Measurements from ENCODE around the gene MAP2K2. TPM values are rescaled to one million over a fixed set of nuclear protein-coding genes. Genes with fewer than 3 reads are reported as not detected.
"Not testable (repeated sequence)": the region's sequence is repeated elsewhere in the genome, so short reads cannot be mapped to it uniquely, and the experiment has no call there.

Gene MAP2K2
- total and polyA plus RNA-seq, 11 donors: 95.3 to 204 (median 118) TPM

DNA sequence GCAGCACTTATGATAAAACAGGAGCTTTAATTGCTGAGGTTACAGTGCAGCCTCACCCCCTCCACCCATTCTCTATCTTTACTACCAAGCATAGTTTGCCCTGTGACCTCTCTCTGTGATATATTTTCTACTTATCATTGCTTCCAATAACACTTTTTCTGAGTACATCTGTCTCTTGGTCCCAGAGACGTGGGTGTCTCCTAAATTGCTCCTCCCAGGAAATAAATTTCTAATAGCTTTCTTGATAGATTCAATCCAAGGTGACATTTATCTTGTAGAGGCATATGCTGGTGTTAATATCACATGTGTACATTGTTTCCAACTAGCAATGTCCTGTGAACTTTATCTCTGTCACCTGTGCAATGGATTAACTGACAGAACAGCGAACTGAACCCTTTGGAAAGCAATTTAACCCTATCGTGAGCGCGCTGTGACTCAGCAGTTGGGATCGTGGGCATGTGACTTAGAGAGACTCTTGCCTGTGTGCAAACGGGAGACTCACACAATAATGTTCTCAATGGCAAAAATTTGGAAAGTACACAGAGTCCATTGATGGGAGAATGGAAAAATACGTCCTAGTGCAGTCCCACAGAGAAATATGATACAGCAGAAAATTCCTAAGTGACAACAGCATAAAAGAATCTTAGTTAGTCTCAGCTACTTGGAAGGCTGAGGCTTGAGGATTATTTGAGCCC is 7.0 kb upstream of the MAP2K2 start:
- ATAC-seq (no peak), DNase-seq (no peak)
- Histone ChIP-seq H3K4me3 (no peak overlapping the region), H3K9me3 (no peaks in the 10 kb centered on the region), H3K27ac (no peak overlapping the region), H3K4me1 (no peaks in the 10 kb centered on the region), H3K27me3 (no peaks in the 10 kb centered on the region), H3K36me3 (no peaks in the 10 kb centered on the region)
- intact Hi-C loops (cut with DNase I): loop anchor here in 1 of 10 donors (10.0 kb wide), 1 partner anchor 136 kb away; no protein-coding TSS in a partner anchor
- 29 to 49% (median 41%) methylated on average over 8 of the region's 8 CpGs for WGBS, 4 donors
- TF ChIP-seq, protein P1, sequence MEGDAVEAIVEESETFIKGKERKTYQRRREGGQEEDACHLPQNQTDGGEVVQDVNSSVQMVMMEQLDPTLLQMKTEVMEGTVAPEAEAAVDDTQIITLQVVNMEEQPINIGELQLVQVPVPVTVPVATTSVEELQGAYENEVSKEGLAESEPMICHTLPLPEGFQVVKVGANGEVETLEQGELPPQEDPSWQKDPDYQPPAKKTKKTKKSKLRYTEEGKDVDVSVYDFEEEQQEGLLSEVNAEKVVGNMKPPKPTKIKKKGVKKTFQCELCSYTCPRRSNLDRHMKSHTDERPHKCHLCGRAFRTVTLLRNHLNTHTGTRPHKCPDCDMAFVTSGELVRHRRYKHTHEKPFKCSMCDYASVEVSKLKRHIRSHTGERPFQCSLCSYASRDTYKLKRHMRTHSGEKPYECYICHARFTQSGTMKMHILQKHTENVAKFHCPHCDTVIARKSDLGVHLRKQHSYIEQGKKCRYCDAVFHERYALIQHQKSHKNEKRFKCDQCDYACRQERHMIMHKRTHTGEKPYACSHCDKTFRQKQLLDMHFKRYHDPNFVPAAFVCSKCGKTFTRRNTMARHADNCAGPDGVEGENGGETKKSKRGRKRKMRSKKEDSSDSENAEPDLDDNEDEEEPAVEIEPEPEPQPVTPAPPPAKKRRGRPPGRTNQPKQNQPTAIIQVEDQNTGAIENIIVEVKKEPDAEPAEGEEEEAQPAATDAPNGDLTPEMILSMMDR (IDR thresholded peaks at IDR 0.05): no peak
- no peak for TF ChIP-seq POLR2A (IDR thresholded peaks at IDR 0.05)

DNA sequence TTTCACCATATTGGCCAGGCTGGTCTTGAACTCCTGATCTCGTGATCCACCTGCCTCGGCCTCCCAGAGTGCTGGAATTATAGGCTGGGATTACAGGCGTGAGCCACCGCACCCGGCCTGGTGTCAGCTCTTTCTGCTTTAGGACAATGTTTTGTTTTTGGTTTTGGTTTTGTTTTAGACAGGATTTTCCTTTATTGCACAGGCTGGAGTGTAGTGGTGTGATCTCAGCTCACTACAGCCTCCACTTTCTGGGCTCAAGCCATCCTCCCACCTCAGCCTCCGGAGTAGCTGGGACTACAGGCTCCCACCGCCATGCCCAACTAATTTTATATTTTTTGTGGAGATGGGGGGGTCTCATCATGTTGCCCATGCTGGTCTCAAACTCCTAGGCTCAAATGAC is 5.1 kb upstream of the MAP2K2 start:
- DNase-seq, H3K9me3 ChIP-seq, ATAC-seq, H3K4me1 ChIP-seq, H3K4me3 ChIP-seq, H3K27me3 ChIP-seq, H3K36me3 ChIP-seq, H3K27ac ChIP-seq: not testable (repeated sequence)
- intact Hi-C loops (cut with DNase I): loop anchor here in 5 of 10 donors (10.0 kb wide), 4 partner anchors 54 to 144 kb away; partner anchors contain the start of genes PIAS4 (in 2 of the 5) and EEF2 (in 1 of the 5)
- 85 to 92% (median 91%) methylated on average over 7 of the region's 7 CpGs for WGBS, 4 donors

DNA sequence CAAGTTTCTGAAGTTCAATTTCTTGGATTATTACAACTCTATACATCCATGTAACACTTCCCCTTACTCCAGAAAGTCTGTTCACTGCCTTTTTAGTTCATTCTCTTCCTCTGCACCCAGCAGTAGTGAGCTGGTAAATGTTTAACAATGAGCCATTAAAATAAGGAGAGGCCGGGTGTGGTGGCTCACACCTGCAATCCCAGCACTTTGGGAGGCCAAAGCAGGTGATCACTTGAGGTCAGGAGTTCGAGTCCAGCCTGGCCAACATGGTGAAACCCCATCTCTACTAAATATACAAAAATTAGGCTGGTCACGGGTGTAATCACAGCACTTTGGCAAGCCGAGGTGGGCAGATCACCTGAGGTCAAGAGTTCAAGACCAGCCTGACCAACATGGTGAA is 3.4 kb upstream of the MAP2K2 start:
- H3K9me3 ChIP-seq, DNase-seq, H3K4me3 ChIP-seq, H3K36me3 ChIP-seq, ATAC-seq, H3K27me3 ChIP-seq, H3K27ac ChIP-seq: not testable (repeated sequence)
- intact Hi-C loops (cut with DNase I): loop anchor here in 5 of 10 donors (10.0 kb wide), 4 partner anchors 53 to 143 kb away; partner anchors contain the start of genes PIAS4 (in 2 of the 5) and EEF2 (in 1 of the 5)
- H3K4me1 ChIP-seq: peaks cover 0 to 17% (median 13%) of the 10 kb centered on the region in 12 donors
- 88 to 93% (median 89%) methylated on average over 4 of the region's 4 CpGs for WGBS, 4 donors

DNA sequence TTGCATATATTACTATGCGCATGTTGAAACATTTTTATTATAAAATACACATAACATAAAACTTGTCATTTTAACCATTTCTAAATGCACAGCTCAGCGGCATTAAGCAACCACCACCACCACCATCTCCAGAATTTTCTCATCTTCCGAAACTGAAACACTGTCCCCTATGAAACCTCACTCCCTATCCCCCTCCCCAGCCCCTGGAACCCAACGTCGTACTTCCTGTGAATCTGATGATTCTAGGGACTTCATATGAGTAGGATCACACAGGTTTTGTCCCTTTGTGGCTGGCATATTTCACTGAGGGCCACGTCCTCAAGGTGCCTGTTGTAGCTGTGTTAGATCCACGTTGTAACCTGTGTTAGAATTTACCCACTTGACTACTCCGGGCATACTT is 716 bp upstream of the MAP2K2 start:
- peak overlapping the region in 10 of 12 donors; percentile 65 to 95 (median 80) for H3K4me3 ChIP-seq
- H3K36me3 ChIP-seq: peaks cover 0 to 10% (median 0%) of the 10 kb centered on the region in 9 donors
- no peaks in the 10 kb centered on the region for H3K9me3 ChIP-seq
- ATAC-seq (no peak), DNase-seq (no peak)
- no peak for TF ChIP-seq POLR2A (IDR thresholded peaks at IDR 0.05)
- TF ChIP-seq, protein P1 (IDR thresholded peaks at IDR 0.05): no peak
- no peaks in the 10 kb centered on the region for H3K27me3 ChIP-seq
- intact Hi-C loops (cut with DNase I): loop anchor here in 7 of 10 donors (1.0 to 10.0 kb wide), 6 partner anchors 47 to 140 kb away; partner anchors contain the start of genes EEF2 (in 2 of the 7) and PIAS4 (in 2 of the 7)
- 53 to 57% (median 54%) methylated on average over 8 of the region's 8 CpGs for WGBS, 4 donors
- peak overlapping the region in 7 of 12 donors; percentile 31 to 84 (median 74) for H3K27ac ChIP-seq
- H3K4me1 ChIP-seq: peaks cover 0 to 33% (median 16%) of the 10 kb centered on the region in 12 donors

DNA sequence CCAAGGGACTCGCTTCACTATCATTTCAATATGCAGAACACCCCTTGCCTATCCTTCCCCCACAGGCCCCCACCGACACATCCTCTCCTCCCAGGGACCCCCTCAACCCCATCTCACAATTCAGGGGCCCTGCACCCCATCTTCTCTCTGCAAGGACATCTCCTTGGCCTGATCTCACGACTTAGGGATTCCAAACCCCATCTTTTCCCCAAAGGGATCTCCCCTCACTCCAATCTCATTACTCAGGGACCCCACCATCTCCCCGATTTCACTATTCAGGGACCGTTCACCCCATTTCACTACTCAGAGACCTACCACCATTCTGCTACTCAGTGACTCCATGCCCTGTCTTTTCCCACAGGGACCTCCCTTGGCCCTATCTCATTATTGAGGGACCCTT is 1.4 kb downstream of the MAP2K2 start:
- peaks cover 0 to 33% (median 16%) of the 10 kb centered on the region in 12 donors for H3K4me1 ChIP-seq
- DNase-seq (no peak), ATAC-seq (no peak)
- peak overlapping the region in 7 of 12 donors; percentile 28 to 84 (median 80) for H3K27ac ChIP-seq
- H3K36me3 ChIP-seq: peaks cover 0 to 29% (median 9%) of the 10 kb centered on the region in 9 donors
- no peaks in the 10 kb centered on the region for H3K9me3 ChIP-seq
- H3K4me3 ChIP-seq: peak overlapping the region in 10 of 12 donors; percentile 64 to 95 (median 78)
- TF ChIP-seq POLR2A (IDR thresholded peaks at IDR 0.05): no peak
- TF ChIP-seq, protein P1 (IDR thresholded peaks at IDR 0.05): no peak
- intact Hi-C loops (cut with DNase I): loop anchor here in 7 of 10 donors (2.0 to 10.0 kb wide), 6 partner anchors 45 to 138 kb away; partner anchors contain the start of genes PIAS4 (in 2 of the 7), EEF2 (in 1 of the 7) and ZBTB7A (in 1 of the 7)
- H3K27me3 ChIP-seq: no peaks in the 10 kb centered on the region
- 71 to 79% (median 75%) methylated on average over 5 of the region's 5 CpGs for WGBS, 4 donors
